Esophagus squamous epithelium (tissue), 4 donors: Measurements from ENCODE around the gene PCSK4.

Experiments used
- POLR2A ChIP-seq, 4 donors: fragments of 450-650 bp; IDR thresholded peaks; one replicate each; pipeline ENCODE4 v1.6.1; 2017; ENCODE audit warnings: antibody characterized with exemption in 4 of 4, mild to moderate bottlenecking in 4 of 4, moderate library complexity in 3 of 4
- TF ChIP-seq, protein P1 (sequence below), 6 experiments: fragments of 450-650 bp in 4 of 6; fragments of 200-600 bp in 2 of 6; sonication (generic) in 2 of 6; IDR thresholded peaks; one replicate each; pipeline ENCODE4 v1.5.1; 2016 to 2019; ENCODE audit warnings: antibody characterized with exemption in 6 of 6, mild to moderate bottlenecking in 4 of 6, moderate library complexity in 4 of 6

DNA sequence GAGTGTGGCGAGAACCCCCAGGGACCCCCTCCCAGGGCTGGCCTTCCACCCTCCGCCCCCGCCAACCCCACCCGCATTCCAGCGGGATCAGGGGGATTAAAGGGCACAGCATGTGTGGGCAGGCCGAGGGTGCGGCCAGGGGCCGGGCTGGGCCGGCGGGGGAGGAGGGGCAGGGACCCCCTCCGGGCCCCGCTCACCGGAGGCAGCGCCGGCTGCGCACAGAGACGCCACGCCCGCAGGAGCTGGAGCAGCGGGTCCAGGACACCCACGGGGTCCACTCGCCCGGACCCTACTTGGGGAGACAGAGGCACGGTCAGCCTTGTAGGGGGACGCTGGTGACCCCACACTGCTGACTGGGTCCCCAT lies 20.3 kb upstream of the PCSK4 start:
- TF ChIP-seq POLR2A (IDR thresholded peaks at IDR 0.05) = no peak
- TF ChIP-seq, protein P1, sequence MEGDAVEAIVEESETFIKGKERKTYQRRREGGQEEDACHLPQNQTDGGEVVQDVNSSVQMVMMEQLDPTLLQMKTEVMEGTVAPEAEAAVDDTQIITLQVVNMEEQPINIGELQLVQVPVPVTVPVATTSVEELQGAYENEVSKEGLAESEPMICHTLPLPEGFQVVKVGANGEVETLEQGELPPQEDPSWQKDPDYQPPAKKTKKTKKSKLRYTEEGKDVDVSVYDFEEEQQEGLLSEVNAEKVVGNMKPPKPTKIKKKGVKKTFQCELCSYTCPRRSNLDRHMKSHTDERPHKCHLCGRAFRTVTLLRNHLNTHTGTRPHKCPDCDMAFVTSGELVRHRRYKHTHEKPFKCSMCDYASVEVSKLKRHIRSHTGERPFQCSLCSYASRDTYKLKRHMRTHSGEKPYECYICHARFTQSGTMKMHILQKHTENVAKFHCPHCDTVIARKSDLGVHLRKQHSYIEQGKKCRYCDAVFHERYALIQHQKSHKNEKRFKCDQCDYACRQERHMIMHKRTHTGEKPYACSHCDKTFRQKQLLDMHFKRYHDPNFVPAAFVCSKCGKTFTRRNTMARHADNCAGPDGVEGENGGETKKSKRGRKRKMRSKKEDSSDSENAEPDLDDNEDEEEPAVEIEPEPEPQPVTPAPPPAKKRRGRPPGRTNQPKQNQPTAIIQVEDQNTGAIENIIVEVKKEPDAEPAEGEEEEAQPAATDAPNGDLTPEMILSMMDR (IDR thresholded peaks at IDR 0.05) = no peak
